Retinal pigment epithelial cell (primary cell): Measurements from ENCODE around the gene DARS1.

Experiments
- DNase-seq: peaks from one replicate; pipeline ENCODE4 v3.0.0-alpha.2; 2010; ENCODE audit warnings: low read depth
- H3K4me3 ChIP-seq: 2 replicates; pipeline ENCODE4 v1.5.1; 2011; ENCODE audit warnings: mild to moderate bottlenecking, low read length, control low read depth, moderate library complexity
- CTCF ChIP-seq: conservative IDR thresholded peaks from 2 replicates; pipeline ENCODE4 v1.5.1; 2011; ENCODE audit warnings: low read depth, low read length, control low read depth, inconsistent platforms

DARS1 gene

GRCh38 chr2:135986507-135986906, 1.1 kb upstream of the DARS1 start:
- DNase-seq = no peak
- H3K4me3 ChIP-seq = no peak overlapping the region

GRCh38 chr2:135985826-135986393, 484 bp upstream of the DARS1 start:
- H3K4me3 ChIP-seq = peak overlapping the region; percentile 90
- no peak for TF ChIP-seq CTCF
- DNase-seq = no peak

More at GRCh38 chr2:135986507-135986906, 1.1 kb upstream of the DARS1 start:
- no peak for TF ChIP-seq CTCF

GRCh38 chr2:135984199-135985017, 1.0 kb downstream of the DARS1 start:
- H3K4me3 ChIP-seq = peak overlapping the region; percentile 90
- DNase-seq = no peak
- no peak for TF ChIP-seq CTCF

- TF ChIP-seq CTCF = no peak
- no peak for DNase-seq
These were observed 4.9 kb downstream of the DARS1 start for GRCh38 chr2:135980434-135981079.

GRCh38 chr2:135975702-135976101, 9.7 kb downstream of the DARS1 start:
- H3K4me3 ChIP-seq = no peak overlapping the region
- TF ChIP-seq CTCF = no peak
- DNase-seq = no peak

More at GRCh38 chr2:135980434-135981079, 4.9 kb downstream of the DARS1 start:
- H3K4me3 ChIP-seq = no peak overlapping the region

- no peak for DNase-seq
- no peak overlapping the region for H3K4me3 ChIP-seq
- no peak for TF ChIP-seq CTCF
These were observed 11.4 kb downstream of the DARS1 start for GRCh38 chr2:135974036-135974435.
